Body of pancreas (tissue), 4 donors: ENCODE measurements around the gene SNTB2.

Experiments
- POLR2A ChIP-seq, 3 donors: fragments of 450-650 bp; IDR thresholded peaks; one replicate each; pipeline ENCODE4 v1.6.1; 2016; ENCODE audit warnings: antibody characterized with exemption in 3 of 3, mild to moderate bottlenecking in 2 of 3
- TF ChIP-seq, protein P1 (sequence below), 7 experiments: fragments of 450-650 bp in 4 of 7; fragments of 200-600 bp in 3 of 7; sonication (generic) in 3 of 7; IDR thresholded peaks; one replicate each; pipeline ENCODE4 v1.5.1; 2016 to 2019; ENCODE audit warnings: antibody characterized with exemption in 7 of 7

DNA sequence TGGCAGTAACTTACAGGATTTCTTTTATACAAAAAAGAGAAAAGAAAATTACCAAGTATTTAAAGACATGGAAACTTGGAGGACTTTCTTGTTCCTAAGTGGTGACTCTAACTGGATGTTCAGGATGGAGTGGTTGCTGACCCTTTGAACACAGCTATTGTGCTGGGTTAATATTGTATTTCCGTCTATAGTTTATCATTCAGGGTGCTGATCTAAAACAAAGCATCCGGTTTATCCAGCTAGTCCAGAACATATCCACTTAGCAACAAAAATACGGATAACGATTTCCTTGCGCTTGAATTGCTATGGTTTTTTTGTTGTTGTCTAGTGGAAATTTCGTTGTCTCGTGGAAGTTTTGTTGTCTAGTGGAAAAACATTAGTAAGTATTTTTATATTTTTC is 38.2 kb downstream of the SNTB2 start:
- TF ChIP-seq, protein P1, sequence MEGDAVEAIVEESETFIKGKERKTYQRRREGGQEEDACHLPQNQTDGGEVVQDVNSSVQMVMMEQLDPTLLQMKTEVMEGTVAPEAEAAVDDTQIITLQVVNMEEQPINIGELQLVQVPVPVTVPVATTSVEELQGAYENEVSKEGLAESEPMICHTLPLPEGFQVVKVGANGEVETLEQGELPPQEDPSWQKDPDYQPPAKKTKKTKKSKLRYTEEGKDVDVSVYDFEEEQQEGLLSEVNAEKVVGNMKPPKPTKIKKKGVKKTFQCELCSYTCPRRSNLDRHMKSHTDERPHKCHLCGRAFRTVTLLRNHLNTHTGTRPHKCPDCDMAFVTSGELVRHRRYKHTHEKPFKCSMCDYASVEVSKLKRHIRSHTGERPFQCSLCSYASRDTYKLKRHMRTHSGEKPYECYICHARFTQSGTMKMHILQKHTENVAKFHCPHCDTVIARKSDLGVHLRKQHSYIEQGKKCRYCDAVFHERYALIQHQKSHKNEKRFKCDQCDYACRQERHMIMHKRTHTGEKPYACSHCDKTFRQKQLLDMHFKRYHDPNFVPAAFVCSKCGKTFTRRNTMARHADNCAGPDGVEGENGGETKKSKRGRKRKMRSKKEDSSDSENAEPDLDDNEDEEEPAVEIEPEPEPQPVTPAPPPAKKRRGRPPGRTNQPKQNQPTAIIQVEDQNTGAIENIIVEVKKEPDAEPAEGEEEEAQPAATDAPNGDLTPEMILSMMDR (IDR thresholded peaks at IDR 0.05), result no peak
- TF ChIP-seq POLR2A (IDR thresholded peaks at IDR 0.05), result no peak
